H9 (cell line): Measurements from ENCODE around the gene CEP63. TPM values are rescaled to one million over a fixed set of nuclear protein-coding genes. Genes with fewer than 3 reads are reported as not detected.

Experiments used
- DNase-seq: peaks from one replicate; pipeline ENCODE4 v3.0.0-alpha.2; 2017
- H2AFZ ChIP-seq: one replicate; pipeline ENCODE4 v1.6.1; 2013; ENCODE audit warnings: mild to moderate bottlenecking, low read length, control low read depth, moderate library complexity
- H2AK5ac ChIP-seq: 2 replicates; pipeline ENCODE4 v1.6.1; 2013; ENCODE audit warnings: low read length, control low read depth, mixed read lengths; ENCODE audit not compliant: insufficient read length
- H2BK120ac ChIP-seq: one replicate; pipeline ENCODE4 v1.6.1; 2013; ENCODE audit warnings: low read depth, mild to moderate bottlenecking, low read length, control low read depth, inconsistent platforms; ENCODE audit not compliant: poor library complexity, severe bottlenecking
- H2BK12ac ChIP-seq: 2 replicates; pipeline ENCODE4 v1.6.1; 2013; ENCODE audit warnings: low read length, control low read depth, mixed read lengths, low read depth; ENCODE audit not compliant: insufficient read length
- H2BK15ac ChIP-seq: 2 replicates; pipeline ENCODE4 v1.6.1; 2013; ENCODE audit warnings: low read depth, low read length, control low read depth
- H2BK20ac ChIP-seq: one replicate; pipeline ENCODE4 v1.6.1; 2013; ENCODE audit warnings: low read depth, mild to moderate bottlenecking, low read length, control low read depth, inconsistent platforms; ENCODE audit not compliant: poor library complexity, severe bottlenecking
- H2BK5ac ChIP-seq: 2 replicates; pipeline ENCODE4 v1.6.1; 2013; ENCODE audit warnings: low read length, control low read depth, mixed read lengths; ENCODE audit not compliant: insufficient read length
- H3K14ac ChIP-seq: 2 replicates; pipeline ENCODE4 v1.6.1; 2013; ENCODE audit warnings: low read length, control low read depth; ENCODE audit not compliant: insufficient read depth
- H3K18ac ChIP-seq: 2 replicates; pipeline ENCODE4 v1.6.1; 2013; ENCODE audit warnings: low read depth, mild to moderate bottlenecking, mixed read lengths, low read length, control low read depth; ENCODE audit not compliant: insufficient read length
- H3K23ac ChIP-seq: 2 replicates; pipeline ENCODE4 v1.6.1; 2013; ENCODE audit warnings: low read length, control low read depth, mixed read lengths, low read depth; ENCODE audit not compliant: insufficient read length
- H3K23me2 ChIP-seq: 2 replicates; pipeline ENCODE4 v1.6.1; 2013; ENCODE audit warnings: low read depth, mild to moderate bottlenecking, mixed read lengths, low read length, control low read depth; ENCODE audit not compliant: insufficient read length, poor library complexity, severe bottlenecking
- H3K27ac ChIP-seq: 2 replicates; pipeline ENCODE4 v1.5.1; 2013; ENCODE audit warnings: low read length, control low read depth, mixed read lengths, low read depth; ENCODE audit not compliant: insufficient read length
- H3K27me3 ChIP-seq: 2 replicates; pipeline ENCODE4 v1.6.1; 2013; ENCODE audit warnings: low read length, control low read depth, inconsistent platforms; ENCODE audit not compliant: insufficient read depth
- H3K4ac ChIP-seq: 2 replicates; pipeline ENCODE4 v1.6.1; 2013; ENCODE audit warnings: low read depth, mild to moderate bottlenecking, control low read depth, inconsistent platforms, low read length, moderate library complexity
- H3K4me1 ChIP-seq: 2 replicates; pipeline ENCODE4 v1.6.1; 2013; ENCODE audit warnings: low read length, control low read depth, inconsistent platforms; ENCODE audit not compliant: insufficient read depth
- H3K4me2 ChIP-seq: 2 replicates; pipeline ENCODE4 v1.6.1; 2013; ENCODE audit warnings: low read length, control low read depth, mixed read lengths; ENCODE audit not compliant: insufficient read length, insufficient read depth
- H3K56ac ChIP-seq: 2 replicates; pipeline ENCODE4 v1.6.1; 2013; ENCODE audit warnings: low read depth, mild to moderate bottlenecking, mixed read lengths, low read length, control low read depth; ENCODE audit not compliant: insufficient read length
- H3K79me1 ChIP-seq: 2 replicates; pipeline ENCODE4 v1.6.1; 2013; ENCODE audit warnings: low read depth, mild to moderate bottlenecking, moderate library complexity, low read length, control low read depth, inconsistent platforms; ENCODE audit not compliant: insufficient read depth, poor library complexity, severe bottlenecking
- H3K79me2 ChIP-seq: 2 replicates; pipeline ENCODE4 v1.6.1; 2013; ENCODE audit warnings: low read length, control low read depth, inconsistent platforms; ENCODE audit not compliant: insufficient read depth
- H3K9ac ChIP-seq: 2 replicates; pipeline ENCODE4 v1.6.1; 2013; ENCODE audit warnings: low read length, control low read depth, mixed read lengths; ENCODE audit not compliant: insufficient read length; ENCODE audit errors: extremely low read depth
- H3K9me3 ChIP-seq: one replicate; pipeline ENCODE4 v1.6.1; 2013; ENCODE audit warnings: low read depth, low read length, inconsistent platforms; ENCODE audit not compliant: control insufficient read depth
- H3T11ph ChIP-seq: one replicate; pipeline ENCODE4 v1.6.1; 2013; ENCODE audit warnings: mild to moderate bottlenecking, low read length, control low read depth, inconsistent platforms
- H4K20me1 ChIP-seq: one replicate; pipeline ENCODE4 v1.6.1; 2013; ENCODE audit not compliant: control insufficient read depth, insufficient read length, insufficient read depth
- H4K5ac ChIP-seq: 2 replicates; pipeline ENCODE4 v1.6.1; 2013; ENCODE audit warnings: low read depth, mild to moderate bottlenecking, mixed read lengths, low read length, control low read depth; ENCODE audit not compliant: insufficient read length
- H4K8ac ChIP-seq: replicated peaks from 2 replicates; pipeline ENCODE4 v1.6.1; 2013; ENCODE audit warnings: low read length, control low read depth, mixed read lengths, low read depth; ENCODE audit not compliant: insufficient read length
- H4K91ac ChIP-seq: 2 replicates; pipeline ENCODE4 v1.6.1; 2013; ENCODE audit warnings: low read depth, mild to moderate bottlenecking, moderate library complexity, mixed read lengths, low read length, control low read depth; ENCODE audit not compliant: insufficient read length
- H3K27ac Mint-ChIP-seq, 3 experiments: 2 replicates in 2 of 3; 3 replicates in 1 of 3; pipeline ENCODE4 v1.8.0; 2020 to 2021; ENCODE audit warnings: mixed read lengths in 3 of 3, mild to moderate bottlenecking in 1 of 3, moderate library complexity in 1 of 3
- H3K27me3 Mint-ChIP-seq: 2 replicates; pipeline ENCODE4 v1.8.0; 2021; ENCODE audit warnings: low read depth, mild to moderate bottlenecking, moderate library complexity, mixed read lengths
- H3K36me3 Mint-ChIP-seq, 3 experiments: 2 replicates in 2 of 3; 3 replicates in 1 of 3; pipeline ENCODE4 v1.8.0; 2020 to 2021; ENCODE audit warnings: low read depth in 3 of 3, mixed read lengths in 3 of 3; ENCODE audit not compliant: insufficient read depth in 1 of 3
- H3K4me1 Mint-ChIP-seq, 2 experiments: 2 replicates each; pipeline ENCODE4 v1.8.0; 2020; ENCODE audit warnings: mixed read lengths in 2 of 2
- H3K4me3 Mint-ChIP-seq, 2 experiments: 2 replicates in 1 of 2; 3 replicates in 1 of 2; pipeline ENCODE4 v1.8.0; 2020 to 2021; ENCODE audit warnings: mild to moderate bottlenecking in 2 of 2, mixed read lengths in 2 of 2, moderate library complexity in 1 of 2
- H3K9me3 Mint-ChIP-seq, 2 experiments: 2 replicates in 1 of 2; 3 replicates in 1 of 2; pipeline ENCODE4 v1.8.0; 2020; ENCODE audit warnings: mild to moderate bottlenecking in 2 of 2, mixed read lengths in 2 of 2, moderate library complexity in 1 of 2
- CTCF ChIP-seq: fragments of 200-600 bp; sonication (generic); conservative IDR thresholded peaks from 3 replicates; pipeline ENCODE4 v1.8.0; 2021; ENCODE audit warnings: antibody characterized with exemption, mild to moderate bottlenecking
- WGBS: extraction: QIAGEN DNeasy Blood & Tissue Kit; methylation state at CpG from one replicate; pipeline ENCODE4 v1.1.7; 2013; ENCODE audit warnings: missing lambda C conversion rate, low lambda C conversion rate, mixed read lengths; ENCODE audit not compliant: insufficient read length; ENCODE audit errors: extremely low coverage; 5-methylcytosine and 5-hydroxymethylcytosine counted together
- total RNA-seq: library from RNA; stranded (reverse); gene quantifications from 2 replicates; pipeline ENCODE4 v1.2.1, GENCODE V29; 2021

Gene CEP63
- total RNA-seq, 1 experiment from 2014 or later, result 16.2 TPM

GRCh38 chr3:134615743-134616142 lies 129.9 kb downstream of the CEP63 start:
- Histone ChIP-seq H3K23ac (no peak overlapping the region), H3K14ac (no peak overlapping the region), H3K4me1 (no peaks in the 10 kb centered on the region; the same call in 1 of the 2 replicates), H3K9ac (no peak overlapping the region), H2BK120ac (no peak overlapping the region), H4K20me1 (no peaks in the 10 kb centered on the region), H4K91ac (no peak overlapping the region), H4K8ac (no peak overlapping the region), H3K56ac (no peak overlapping the region), H3K79me1 (no peaks in the 10 kb centered on the region), H2BK12ac (no peak overlapping the region), H3K9me3 (no peaks in the 10 kb centered on the region), H2BK5ac (no peak overlapping the region), H3K27ac (no peak overlapping the region), H3K23me2 (no peaks in the 10 kb centered on the region), H2AFZ (no peak overlapping the region), H3K4me2 (no peak overlapping the region), H2AK5ac (no peak overlapping the region), H3K4ac (no peak overlapping the region), H3K18ac (no peak overlapping the region), H3K79me2 (no peaks in the 10 kb centered on the region), H3K27me3 (no peaks in the 10 kb centered on the region), H2BK15ac (no peak overlapping the region), H3T11ph (no peak overlapping the region), H2BK20ac (no peak overlapping the region), H4K5ac (no peak overlapping the region)
- H3K9me3 Mint-ChIP-seq, result no peaks in the 10 kb centered on the region
- H3K4me1 Mint-ChIP-seq, result peaks cover 7 to 15% of the 10 kb centered on the region in 2 experiments; a peak in 2 of 4 replicates
- no CpG with 5 or more reads among the region's 5 CpGs for WGBS
- no peak overlapping the region for H3K27ac Mint-ChIP-seq
- no peak overlapping the region for H3K4me3 Mint-ChIP-seq
- DNase-seq, result no peak
- H3K36me3 Mint-ChIP-seq, result no peaks in the 10 kb centered on the region
- peaks cover 5% of the 10 kb centered on the region for H3K27me3 Mint-ChIP-seq
- no peak for TF ChIP-seq CTCF
